Measurements from ENCODE around the gene RNF26.

GRCh38 chr11:119298726-119299125 lies 35.6 kb upstream of the RNF26 start:
- TF ChIP-seq EZH2 (IDR thresholded peaks at IDR 0.05; ENCODE audit: borderline replicate concordance, low read length): no peak
- TF ChIP-seq, protein P1, sequence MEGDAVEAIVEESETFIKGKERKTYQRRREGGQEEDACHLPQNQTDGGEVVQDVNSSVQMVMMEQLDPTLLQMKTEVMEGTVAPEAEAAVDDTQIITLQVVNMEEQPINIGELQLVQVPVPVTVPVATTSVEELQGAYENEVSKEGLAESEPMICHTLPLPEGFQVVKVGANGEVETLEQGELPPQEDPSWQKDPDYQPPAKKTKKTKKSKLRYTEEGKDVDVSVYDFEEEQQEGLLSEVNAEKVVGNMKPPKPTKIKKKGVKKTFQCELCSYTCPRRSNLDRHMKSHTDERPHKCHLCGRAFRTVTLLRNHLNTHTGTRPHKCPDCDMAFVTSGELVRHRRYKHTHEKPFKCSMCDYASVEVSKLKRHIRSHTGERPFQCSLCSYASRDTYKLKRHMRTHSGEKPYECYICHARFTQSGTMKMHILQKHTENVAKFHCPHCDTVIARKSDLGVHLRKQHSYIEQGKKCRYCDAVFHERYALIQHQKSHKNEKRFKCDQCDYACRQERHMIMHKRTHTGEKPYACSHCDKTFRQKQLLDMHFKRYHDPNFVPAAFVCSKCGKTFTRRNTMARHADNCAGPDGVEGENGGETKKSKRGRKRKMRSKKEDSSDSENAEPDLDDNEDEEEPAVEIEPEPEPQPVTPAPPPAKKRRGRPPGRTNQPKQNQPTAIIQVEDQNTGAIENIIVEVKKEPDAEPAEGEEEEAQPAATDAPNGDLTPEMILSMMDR (IDR thresholded peaks at IDR 0.05; ENCODE audit: low read length): no peak

All from OCI-LY1 (cell line).